Neuron (in vitro differentiated cells): ENCODE results near the gene CEACAM20.
"Not testable (repeated sequence)": the region's sequence is repeated elsewhere in the genome, so short reads cannot be mapped to it uniquely, and the experiment has no call there.

Source experiments
- H2AFZ ChIP-seq: one replicate; pipeline ENCODE4 v1.6.1; 2013; ENCODE audit warnings: low read depth, mild to moderate bottlenecking, inconsistent platforms, low read length, moderate library complexity
- H3K27me3 ChIP-seq: one replicate; pipeline ENCODE4 v1.6.1; 2013; ENCODE audit warnings: low read length; ENCODE audit not compliant: insufficient read depth
- H3K36me3 ChIP-seq: one replicate; pipeline ENCODE4 v1.6.1; 2013; ENCODE audit warnings: low read length; ENCODE audit not compliant: insufficient read depth
- H3K4me1 ChIP-seq: one replicate; pipeline ENCODE4 v1.6.1; 2013; ENCODE audit warnings: low read length; ENCODE audit not compliant: insufficient read depth
- H3K4me3 ChIP-seq: 2 replicates; pipeline ENCODE4 v1.5.1; 2013; ENCODE audit warnings: mild to moderate bottlenecking, low read length, moderate library complexity
- H3K9me3 ChIP-seq: one replicate; pipeline ENCODE4 v1.6.1; 2013; ENCODE audit warnings: low read length

The CEACAM20 gene

GRCh38 chr19:44539991-44540390, 10.5 kb upstream of the CEACAM20 start:
- Histone ChIP-seq H3K36me3 (no peaks in the 10 kb centered on the region), H3K4me3 (no peak overlapping the region), H3K9me3 (peaks cover 2% of the 10 kb centered on the region), H3K4me1 (no peaks in the 10 kb centered on the region), H2AFZ (no peak overlapping the region), H3K27me3 (no peaks in the 10 kb centered on the region)

GRCh38 chr19:44539236-44539826, 9.9 kb upstream of the CEACAM20 start:
- Histone ChIP-seq H3K36me3 (no peaks in the 10 kb centered on the region), H2AFZ (no peak overlapping the region), H3K27me3 (no peaks in the 10 kb centered on the region), H3K9me3 (peaks cover 2% of the 10 kb centered on the region), H3K4me1 (no peaks in the 10 kb centered on the region), H3K4me3 (no peak overlapping the region)

- H3K4me1 ChIP-seq, H2AFZ ChIP-seq, H3K4me3 ChIP-seq, H3K9me3 ChIP-seq, H3K36me3 ChIP-seq, H3K27me3 ChIP-seq: not testable (repeated sequence)
These were observed 5.9 kb upstream of the CEACAM20 start for GRCh38 chr19:44535361-44535760.

- no peak overlapping the region for H3K4me3 ChIP-seq
- no peaks in the 10 kb centered on the region for H3K27me3 ChIP-seq
These were observed 3.3 kb upstream of the CEACAM20 start for GRCh38 chr19:44532819-44533218.

GRCh38 chr19:44530777-44531176, 1.3 kb upstream of the CEACAM20 start:
- H3K27me3 ChIP-seq, result no peaks in the 10 kb centered on the region
- H3K4me3 ChIP-seq, result no peak overlapping the region

More at GRCh38 chr19:44532819-44533218, 3.3 kb upstream of the CEACAM20 start:
- no peaks in the 10 kb centered on the region for H3K36me3 ChIP-seq
- H3K4me1 ChIP-seq, result no peaks in the 10 kb centered on the region
- peaks cover 2% of the 10 kb centered on the region for H3K9me3 ChIP-seq
- H2AFZ ChIP-seq, result no peak overlapping the region

GRCh38 chr19:44527554-44527953, 1.9 kb downstream of the CEACAM20 start:
- peaks cover 2% of the 10 kb centered on the region for H3K27me3 ChIP-seq
- no peaks in the 10 kb centered on the region for H3K4me1 ChIP-seq
- no peak overlapping the region for H2AFZ ChIP-seq
- H3K9me3 ChIP-seq, result no peaks in the 10 kb centered on the region
- no peaks in the 10 kb centered on the region for H3K36me3 ChIP-seq
- no peak overlapping the region for H3K4me3 ChIP-seq

More at GRCh38 chr19:44530777-44531176, 1.3 kb upstream of the CEACAM20 start:
- H2AFZ ChIP-seq, result no peak overlapping the region
- no peaks in the 10 kb centered on the region for H3K9me3 ChIP-seq
- H3K36me3 ChIP-seq, result no peaks in the 10 kb centered on the region
- no peaks in the 10 kb centered on the region for H3K4me1 ChIP-seq

GRCh38 chr19:44525721-44526430, 3.6 kb downstream of the CEACAM20 start:
- Histone ChIP-seq H3K4me3 (no peak overlapping the region), H3K9me3 (no peaks in the 10 kb centered on the region), H3K36me3 (no peaks in the 10 kb centered on the region), H3K4me1 (no peaks in the 10 kb centered on the region), H3K27me3 (peaks cover 3% of the 10 kb centered on the region), H2AFZ (no peak overlapping the region)

GRCh38 chr19:44521370-44521769, 8.1 kb downstream of the CEACAM20 start:
- Histone ChIP-seq H3K9me3 (peaks cover 1% of the 10 kb centered on the region), H3K4me1 (no peaks in the 10 kb centered on the region), H3K36me3 (no peaks in the 10 kb centered on the region), H3K4me3 (no peak overlapping the region), H2AFZ (no peak overlapping the region), H3K27me3 (peaks cover 3% of the 10 kb centered on the region)

GRCh38 chr19:44517146-44517545, 12.3 kb downstream of the CEACAM20 start:
- H3K36me3 ChIP-seq, result no peaks in the 10 kb centered on the region
- H3K9me3 ChIP-seq, result peaks cover 1% of the 10 kb centered on the region
- no peak overlapping the region for H3K4me3 ChIP-seq
- no peaks in the 10 kb centered on the region for H3K27me3 ChIP-seq
- H3K4me1 ChIP-seq, result peaks cover 4% of the 10 kb centered on the region
- H2AFZ ChIP-seq, result no peak overlapping the region

- H3K4me3 ChIP-seq, result no peak overlapping the region
- H2AFZ ChIP-seq, result no peak overlapping the region
- no peaks in the 10 kb centered on the region for H3K36me3 ChIP-seq
- peaks cover 1% of the 10 kb centered on the region for H3K9me3 ChIP-seq
- peaks cover 4% of the 10 kb centered on the region for H3K4me1 ChIP-seq
- H3K27me3 ChIP-seq, result no peaks in the 10 kb centered on the region
These were observed 13.6 kb downstream of the CEACAM20 start for GRCh38 chr19:44515907-44516306.

GRCh38 chr19:44515031-44515430, 14.4 kb downstream of the CEACAM20 start:
- Histone ChIP-seq H3K4me1 (peaks cover 4% of the 10 kb centered on the region), H3K27me3 (no peaks in the 10 kb centered on the region), H3K36me3 (no peaks in the 10 kb centered on the region), H2AFZ (no peak overlapping the region), H3K4me3 (no peak overlapping the region), H3K9me3 (no peaks in the 10 kb centered on the region)

- no peaks in the 10 kb centered on the region for H3K27me3 ChIP-seq
- no peak overlapping the region for H2AFZ ChIP-seq
- H3K9me3 ChIP-seq, result no peaks in the 10 kb centered on the region
- no peaks in the 10 kb centered on the region for H3K36me3 ChIP-seq
- peaks cover 4% of the 10 kb centered on the region for H3K4me1 ChIP-seq
- H3K4me3 ChIP-seq, result no peak overlapping the region
These were observed 16.9 kb downstream of the CEACAM20 start for GRCh38 chr19:44512326-44513298.

GRCh38 chr19:44509478-44509877, 20.0 kb downstream of the CEACAM20 start:
- Histone ChIP-seq H2AFZ (no peak overlapping the region), H3K36me3 (no peaks in the 10 kb centered on the region), H3K4me1 (peaks cover 4% of the 10 kb centered on the region), H3K27me3 (no peaks in the 10 kb centered on the region), H3K4me3 (no peak overlapping the region), H3K9me3 (peaks cover 4% of the 10 kb centered on the region)
